H1 (cell line): ENCODE measurements around the gene BAG2. TPM values are rescaled to one million over a fixed set of nuclear protein-coding genes. Genes with fewer than 3 reads are reported as not detected.

Experiments
- CTCF ChIA-PET: fragments of 300-600 bp; sonication (Branson Sonifier 250); formaldehyde crosslinking; loops from one replicate; lab custom pipeline; 2021; ENCODE audit not compliant: partially characterized antibody; lab: Charles Lee
- POLR2A ChIA-PET: fragments of 300-600 bp; sonication (Branson Sonifier 250); formaldehyde crosslinking; loops from one replicate; lab custom pipeline; 2021; ENCODE audit warnings: inconsistent platforms; ENCODE audit not compliant: partially characterized antibody; lab: Charles Lee
- DNase-seq, 2 experiments: peaks; one replicate each; pipeline versions ENCODE4 v3.0.0 to v3.0.0-alpha.2; 2010 to 2022; ENCODE audit warnings: low spot score in 2 of 2, low read depth in 1 of 2, mixed read lengths in 1 of 2
- FAIRE-seq: peaks from 2 replicates; lab custom pipeline; 2011; peaks lifted over from hg19 to GRCh38; lab: Jason Lieb, UNC
- H2AFZ ChIP-seq: 2 replicates; pipeline ENCODE4 v1.8.1; 2012; ENCODE audit warnings: low read length, inconsistent platforms
- H2AK5ac ChIP-seq: 2 replicates; pipeline ENCODE4 v1.6.1; 2013; ENCODE audit warnings: low read depth, low read length
- H2BK120ac ChIP-seq: replicated peaks from 2 replicates; pipeline ENCODE3; 2013; ENCODE audit warnings: low read depth, low read length, inconsistent platforms
- H2BK12ac ChIP-seq: 2 replicates; pipeline ENCODE4 v1.6.1; 2013; ENCODE audit warnings: low read depth, low read length
- H2BK15ac ChIP-seq: 2 replicates; pipeline ENCODE4 v1.6.1; 2013; ENCODE audit warnings: low read length
- H2BK20ac ChIP-seq: 2 replicates; pipeline ENCODE4 v1.6.1; 2013; ENCODE audit warnings: low read length
- H2BK5ac ChIP-seq: 2 replicates; pipeline ENCODE4 v1.6.1; 2013; ENCODE audit warnings: low read depth, low read length
- H3K14ac ChIP-seq: 2 replicates; pipeline ENCODE4 v1.6.1; 2013; ENCODE audit warnings: inconsistent platforms; ENCODE audit not compliant: insufficient read length
- H3K18ac ChIP-seq: 2 replicates; pipeline ENCODE4 v1.6.1; 2013; ENCODE audit warnings: low read length; ENCODE audit errors: extremely low read depth
- H3K23ac ChIP-seq: 2 replicates; pipeline ENCODE4 v1.6.1; 2013; ENCODE audit warnings: inconsistent platforms; ENCODE audit not compliant: insufficient read length
- H3K23me2 ChIP-seq: 2 replicates; pipeline ENCODE4 v1.6.1; 2013; ENCODE audit warnings: low read depth, low read length
- H3K27ac ChIP-seq: 2 replicates; pipeline ENCODE4 v1.6.1; 2011; ENCODE audit warnings: low read depth, low read length, inconsistent platforms
- H3K27me3 ChIP-seq, 4 experiments: replicated peaks in 1 of 4; 1 replicate in 1 of 4; 2 replicates in 3 of 4; pipeline versions ENCODE4 v1.6.1 to v1.8.1; 2011 to 2013; ENCODE audit warnings: low read length in 3 of 4, mild to moderate bottlenecking in 3 of 4, inconsistent platforms in 2 of 4, mixed read lengths in 2 of 4, moderate library complexity in 1 of 4; ENCODE audit not compliant: control insufficient read depth in 3 of 4, insufficient read depth in 3 of 4; ENCODE audit errors: extremely low read depth in 1 of 4
- H3K36me3 ChIP-seq, 4 experiments: 2 replicates each; pipeline versions ENCODE4 v1.6.1 to v1.8.1; 2011 to 2013; ENCODE audit warnings: mild to moderate bottlenecking in 4 of 4, low read length in 3 of 4, moderate library complexity in 2 of 4, control low read depth in 1 of 4, inconsistent platforms in 1 of 4; ENCODE audit not compliant: insufficient read depth in 4 of 4, control insufficient read depth in 2 of 4
- H3K4ac ChIP-seq: replicated peaks from 2 replicates; pipeline ENCODE3; 2013; ENCODE audit warnings: low read length, low read depth, mixed read lengths, inconsistent platforms; ENCODE audit not compliant: insufficient read length
- H3K4me1 ChIP-seq, 4 experiments: replicated peaks in 1 of 4; 1 replicate in 1 of 4; 2 replicates in 3 of 4; pipeline versions ENCODE4 v1.6.1 to v1.8.1; 2011 to 2013; ENCODE audit warnings: low read length in 3 of 4, inconsistent platforms in 2 of 4, mixed read lengths in 1 of 4; ENCODE audit not compliant: insufficient read depth in 4 of 4, control insufficient read depth in 3 of 4
- H3K4me2 ChIP-seq, 2 experiments: 2 replicates each; pipeline versions ENCODE4 v1.6.1 to v1.8.1; 2011 to 2013; ENCODE audit warnings: low read depth in 2 of 2, low read length in 2 of 2, control low read depth in 1 of 2, inconsistent platforms in 1 of 2, mild to moderate bottlenecking in 1 of 2; ENCODE audit not compliant: insufficient read depth in 1 of 2
- H3K4me3 ChIP-seq, 4 experiments: fragments of 200-600, 300-600 bp in 1 of 4; sonication (generic), shearing (Covaris generic), sonication (Bioruptor Twin) in 1 of 4; 2 replicates each; pipeline versions ENCODE4 v1.5.1 to v1.8.1; 2011 to 2016; ENCODE audit warnings: low read length in 4 of 4, low read depth in 3 of 4, control low read depth in 2 of 4, inconsistent platforms in 2 of 4, mild to moderate bottlenecking in 2 of 4, mixed read lengths in 1 of 4, moderate library complexity in 1 of 4; ENCODE audit not compliant: insufficient read depth in 2 of 4; ENCODE audit errors: extremely low read depth in 1 of 4
- H3K56ac ChIP-seq: replicated peaks from 2 replicates; pipeline ENCODE3; 2013; ENCODE audit warnings: low read depth, mild to moderate bottlenecking, mixed read lengths, low read length, inconsistent platforms; ENCODE audit not compliant: insufficient read length
- H3K79me1 ChIP-seq: 2 replicates; pipeline ENCODE4 v1.6.1; 2013; ENCODE audit warnings: low read depth, low read length, control low read depth
- H3K79me2 ChIP-seq, 2 experiments: 2 replicates each; pipeline versions ENCODE4 v1.6.1 to v1.8.1; 2012 to 2013; ENCODE audit warnings: low read length in 2 of 2, mild to moderate bottlenecking in 2 of 2, inconsistent platforms in 1 of 2; ENCODE audit not compliant: insufficient read depth in 2 of 2, control insufficient read depth in 1 of 2
- H3K9ac ChIP-seq, 4 experiments: replicated peaks in 1 of 4; 1 replicate in 1 of 4; 2 replicates in 3 of 4; pipeline versions ENCODE4 v1.6.1 to v1.8.1; 2011 to 2013; ENCODE audit warnings: low read depth in 3 of 4, low read length in 3 of 4, control low read depth in 2 of 4, mild to moderate bottlenecking in 2 of 4, moderate library complexity in 2 of 4, inconsistent platforms in 1 of 4; ENCODE audit errors: extremely low read depth in 1 of 4
- H3K9me3 ChIP-seq, 2 experiments: 2 replicates each; pipeline versions ENCODE4 v1.6.1 to v1.8.1; 2012 to 2013; ENCODE audit warnings: mild to moderate bottlenecking in 2 of 2, moderate library complexity in 2 of 2, control low read depth in 1 of 2, inconsistent platforms in 1 of 2, low read depth in 1 of 2, low read length in 1 of 2, mixed read lengths in 1 of 2; ENCODE audit not compliant: insufficient read depth in 2 of 2
- H4K20me1 ChIP-seq, 2 experiments: replicated peaks in 1 of 2; 2 replicates each; pipeline versions ENCODE3 to v1.8.1; 2011 to 2013; ENCODE audit warnings: inconsistent platforms in 2 of 2, low read length in 2 of 2, mild to moderate bottlenecking in 1 of 2; ENCODE audit not compliant: insufficient read depth in 2 of 2, control insufficient read depth in 1 of 2
- H4K5ac ChIP-seq: 2 replicates; pipeline ENCODE4 v1.6.1; 2013; ENCODE audit warnings: low read length, low read depth, mixed read lengths, inconsistent platforms; ENCODE audit not compliant: insufficient read length
- H4K8ac ChIP-seq: 2 replicates; pipeline ENCODE4 v1.8.0; 2013; ENCODE audit warnings: mild to moderate bottlenecking, moderate library complexity, low read length, inconsistent platforms; ENCODE audit not compliant: insufficient read depth; ENCODE audit errors: extremely low read depth
- H4K91ac ChIP-seq: replicated peaks from 2 replicates; pipeline ENCODE3; 2013; ENCODE audit warnings: low read length, mixed read lengths, inconsistent platforms; ENCODE audit not compliant: insufficient read length
- CHD2 ChIP-seq: IDR thresholded peaks from 2 replicates; pipeline ENCODE4 v1.6.1; 2012; ENCODE audit warnings: low read length, improper control_type of control experiment
- GABPA ChIP-seq: IDR thresholded peaks from 2 replicates; pipeline ENCODE4 v1.6.1; 2011; ENCODE audit warnings: mild to moderate bottlenecking, low read length, moderate library complexity, borderline replicate concordance; ENCODE audit not compliant: insufficient read depth
- NRF1 ChIP-seq: IDR thresholded peaks from 2 replicates; pipeline ENCODE4 v1.6.1; 2011; ENCODE audit warnings: mild to moderate bottlenecking, low read depth, low read length, improper control_type of control experiment
- SIN3A ChIP-seq, 2 experiments: IDR thresholded peaks in 1 of 2; conservative IDR thresholded peaks in 1 of 2; 2 replicates each; pipeline ENCODE4 v1.6.1; 2011 to 2012; ENCODE audit warnings: low read length in 2 of 2, improper control_type of control experiment in 1 of 2, low read depth in 1 of 2, mild to moderate bottlenecking in 1 of 2
- SIRT6 ChIP-seq: IDR thresholded peaks from one replicate; pipeline ENCODE4 v1.7.1; 2012; ENCODE audit warnings: low read length, inconsistent platforms
- WGBS, 2 experiments: shearing (Covaris generic) in 1 of 2; methylation state at CpG; one replicate each; pipeline versions ENCODE4 v1.1.6 to v1.1.7; 2013 to 2015; ENCODE audit warnings: low lambda C conversion rate in 2 of 2, mixed read lengths in 2 of 2, inconsistent platforms in 1 of 2, low coverage in 1 of 2, missing lambda C conversion rate in 1 of 2; ENCODE audit not compliant: insufficient replicate concordance in 2 of 2, insufficient coverage in 1 of 2, insufficient read length in 1 of 2; ENCODE audit errors: extremely low coverage in 1 of 2, missing lambda C conversion rate in 1 of 2; 5-methylcytosine and 5-hydroxymethylcytosine counted together
- polyA plus RNA-seq, 7 experiments: library from polyadenylated mRNA; depleted of rRNA in 3 of 7; stranded (reverse) in 5 of 7; unstranded in 2 of 7; fragments of >200 nt in 5 of 7; fragments of 200-250 nt in 2 of 7; gene quantifications; 1 replicate in 5 of 7; 2 replicates in 1 of 7; 4 replicates in 1 of 7; pipeline versions ENCODE4 v1.2.1 to v1.2.3, GENCODE V29; 2011 to 2013; ENCODE audit warnings: missing spikeins in 2 of 7, mixed read lengths in 2 of 7
- total RNA-seq: library from RNA; stranded (reverse); fragmentation: NEBNext Ultra II Directional; extraction: Animal tissue kit (Norgen Biotek cat#: 25700); gene quantifications from 2 replicates; pipeline ENCODE4 v1.2.1, GENCODE V29; 2021

Gene BAG2
- total and polyA plus RNA-seq, 2 of the 8 experiments (the other 6 are each of a cell fraction or from before 2014, with no cell fraction given) = 4.4 to 7.4 TPM

- CTCF ChIA-PET = interaction anchor here (1.2 kb wide), 1 partner anchor 101 kb away, joined by 4 read pairs; the partner anchor contains the start of gene PRIM2
- no peak overlapping the region for H2BK12ac ChIP-seq
- no peak overlapping the region for H4K91ac ChIP-seq
- H4K5ac ChIP-seq = no peak overlapping the region
- H3K79me2 ChIP-seq = peaks cover 3 to 98% of the 10 kb centered on the region in 2 experiments; a peak in 3 of 4 replicates
- POLR2A ChIA-PET = no interaction called here
- no peaks in the 10 kb centered on the region for H3K4me1 ChIP-seq
- H3K4ac ChIP-seq = no peak overlapping the region
- H2BK20ac ChIP-seq = no peak overlapping the region
- no peak overlapping the region for H4K8ac ChIP-seq
- peaks cover 5 to 9% of the 10 kb centered on the region in 2 experiments for H4K20me1 ChIP-seq
- FAIRE-seq = no peak
- H2AFZ ChIP-seq = no peak overlapping the region
- H2BK5ac ChIP-seq = no peak overlapping the region
- H3K4me3 ChIP-seq = no peak overlapping the region
- H2BK15ac ChIP-seq = no peak overlapping the region
- 89% methylated on average over 7 of the region's 7 CpGs; no CpG with 5 or more reads in 1 of the 2 experiments for WGBS, 2 experiments
- no peak overlapping the region for H3K23ac ChIP-seq
- DNase-seq = no peak
- no peak overlapping the region for H3K27ac ChIP-seq
- H3K56ac ChIP-seq = no peak overlapping the region
- peaks cover 3% of the 10 kb centered on the region; the same call in 1 of the 2 replicates for H3K23me2 ChIP-seq
- H3K79me1 ChIP-seq = peaks cover 5% of the 10 kb centered on the region; the same call in 1 of the 2 replicates
- H3K9ac ChIP-seq = no peak overlapping the region
- H3K14ac ChIP-seq = no peak overlapping the region
- no peak overlapping the region for H3K4me2 ChIP-seq
- H3K36me3 ChIP-seq = peaks cover 0 to 4% (median 0%) of the 10 kb centered on the region in 4 experiments; a peak in 1 of 8 replicates
- H3K18ac ChIP-seq = no peak overlapping the region
- no peaks in the 10 kb centered on the region for H3K27me3 ChIP-seq
- 0 out of 4 replicates have a peak, but pooled peaks cover 0 to 5% of the 10 kb centered on the region in 2 experiments for H3K9me3 ChIP-seq
- no peak overlapping the region for H2AK5ac ChIP-seq
- H2BK120ac ChIP-seq = no peak overlapping the region
- TF ChIP-seq CHD2 (no peak), SIRT6 (no peak), NRF1 (no peak), SIN3A (conservative IDR thresholded peaks at IDR 0.05 in 1 of 2, IDR thresholded peaks at IDR 0.05 in 1 of 2; ENCODE audit: low read depth in 1 of 2, low read length in 2 of 2) (no peak), GABPA (no peak)
Observed at GRCh38 chr6:57216235-57217101, 44.3 kb downstream of the BAG2 start.
